SK-N-MC (cell line): Measurements from ENCODE around the gene ZNF526.

ENCODE experiments used
- EZH2 ChIP-seq: fragments of 200-600 bp; sonication (generic); IDR thresholded peaks from one replicate; pipeline ENCODE4 v1.6.1; 2017; ENCODE audit warnings: antibody characterized with exemption
- FOXP2 ChIP-seq: optimal IDR thresholded peaks from 2 replicates; pipeline ENCODE3; 2011; ENCODE audit warnings: mild to moderate bottlenecking, moderate library complexity; ENCODE audit not compliant: insufficient read depth; ENCODE audit errors: extremely low read length, control extremely low read depth
- POLR2AphosphoS5 ChIP-seq: IDR thresholded peaks from 2 replicates; pipeline ENCODE4 v1.6.1; 2012; ENCODE audit warnings: mild to moderate bottlenecking, low read depth, low read length, borderline replicate concordance

- TF ChIP-seq POLR2AphosphoS5 (no peak), EZH2 (no peak), FOXP2 (no peak)
Measured at GRCh38 chr19:42239544-42240220, 19.6 kb downstream of the ZNF526 start.
